Upper lobe of left lung (tissue), 4 donors: Measurements from ENCODE around the gene HELZ2.

Experiments used
- CTCF ChIP-seq, 6 experiments: fragments of 450-650 bp in 4 of 6; fragments of 200-600 bp in 2 of 6; sonication (generic) in 2 of 6; IDR thresholded peaks; one replicate each; pipeline ENCODE4 v1.5.1; 2016 to 2019; ENCODE audit warnings: antibody characterized with exemption in 6 of 6
- EP300 ChIP-seq, 4 donors: sonication (generic); formaldehyde crosslinking; IDR thresholded peaks; one replicate each; pipeline ENCODE4 v1.5.1; 2017; ENCODE audit warnings: antibody characterized with exemption in 4 of 4, control low read depth in 2 of 4
- POLR2A ChIP-seq, 4 donors: fragments of 450-650 bp; IDR thresholded peaks; one replicate each; pipeline ENCODE4 v1.5.1; 2016 to 2017; ENCODE audit warnings: antibody characterized with exemption in 4 of 4, mild to moderate bottlenecking in 2 of 4
- POLR2AphosphoS5 ChIP-seq, 2 donors: sonication (generic); formaldehyde crosslinking; IDR thresholded peaks; one replicate each; pipeline ENCODE4 v1.5.1; 2017; ENCODE audit warnings: antibody characterized with exemption in 2 of 2

DNA sequence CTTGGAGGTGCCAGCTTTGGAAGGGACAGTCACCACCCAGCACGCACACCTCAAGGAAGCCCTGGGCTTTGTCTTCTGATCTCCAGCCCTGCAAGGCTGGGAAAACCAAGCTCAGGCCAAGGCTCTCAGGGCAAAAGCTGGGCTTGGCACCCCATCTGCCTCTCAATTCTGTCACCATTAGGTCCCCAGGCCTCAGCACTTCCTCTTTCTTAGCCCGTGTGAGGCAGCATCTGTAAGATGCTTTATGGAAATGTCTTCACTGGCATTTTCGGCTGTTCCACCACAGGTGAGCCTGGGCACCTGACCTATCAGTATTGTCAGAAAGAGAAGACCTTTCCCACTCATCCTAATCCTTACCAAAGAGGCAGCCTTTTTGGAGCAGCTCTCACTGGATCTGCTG lies 28.3 kb upstream of the HELZ2 start:
- TF ChIP-seq POLR2A (IDR thresholded peaks at IDR 0.05) (no peak), CTCF (IDR thresholded peaks at IDR 0.05) (no peak), POLR2AphosphoS5 (IDR thresholded peaks at IDR 0.05) (no peak), EP300 (IDR thresholded peaks at IDR 0.05) (no peak)
